Stimulated activated CD4-positive, alpha-beta T cell treated with anti-CD3 and anti-CD28 coated beads, Interleukin-1b, Interleukin-23, amount 100 ng/mL, for 48 hours (primary cell): ENCODE data around the gene PRPF18.

ENCODE experiments used
- DNase-seq: peaks from one replicate; pipeline ENCODE4 v3.0.0-alpha.2; 2020

The PRPF18 gene

GRCh38 chr10:13608246-13608853 lies 21.6 kb downstream of the PRPF18 start:
- DNase-seq, result no peak

GRCh38 chr10:13612654-13613373 lies 26.0 kb downstream of the PRPF18 start:
- DNase-seq, result no peak

GRCh38 chr10:13613519-13613918 lies 26.8 kb downstream of the PRPF18 start:
- no peak for DNase-seq

GRCh38 chr10:13614530-13615332 lies 28.0 kb downstream of the PRPF18 start:
- DNase-seq, result no peak

GRCh38 chr10:13615650-13616300 lies 29.0 kb downstream of the PRPF18 start:
- no peak for DNase-seq

- DNase-seq, result no peak
Measured at GRCh38 chr10:13617116-13617515, 30.4 kb downstream of the PRPF18 start.

- DNase-seq, result no peak
Measured at GRCh38 chr10:13621931-13622330, 35.2 kb downstream of the PRPF18 start.

GRCh38 chr10:13624630-13625029 lies 37.9 kb downstream of the PRPF18 start:
- no peak for DNase-seq

- DNase-seq, result no peak
Measured at GRCh38 chr10:13627459-13628310, 40.9 kb downstream of the PRPF18 start.

GRCh38 chr10:13628661-13629060 lies 41.9 kb downstream of the PRPF18 start:
- DNase-seq, result no peak

- DNase-seq, result no peak
Measured at GRCh38 chr10:13629116-13629515, 42.4 kb downstream of the PRPF18 start.

- DNase-seq, result no peak
Measured at GRCh38 chr10:13630231-13630630, 43.5 kb downstream of the PRPF18 start.

GRCh38 chr10:13631594-13631993 lies 44.8 kb downstream of the PRPF18 start:
- no peak for DNase-seq

- no peak for DNase-seq
Measured at GRCh38 chr10:13632440-13632839, 45.7 kb downstream of the PRPF18 start.

GRCh38 chr10:13632884-13633440 lies 46.2 kb downstream of the PRPF18 start:
- DNase-seq, result no peak

GRCh38 chr10:13633689-13634088 lies 46.9 kb downstream of the PRPF18 start:
- DNase-seq, result no peak

GRCh38 chr10:13634207-13634606 lies 47.4 kb downstream of the PRPF18 start:
- DNase-seq, result no peak

- DNase-seq, result no peak
Measured at GRCh38 chr10:13636776-13637175, 50.0 kb downstream of the PRPF18 start.

GRCh38 chr10:13637303-13637856 lies 50.6 kb downstream of the PRPF18 start:
- no peak for DNase-seq

GRCh38 chr10:13637894-13638293 lies 51.1 kb downstream of the PRPF18 start:
- no peak for DNase-seq

- DNase-seq, result no peak
Measured at GRCh38 chr10:13642293-13642692, 55.5 kb downstream of the PRPF18 start.

- no peak for DNase-seq
Measured at GRCh38 chr10:13643016-13643415, 56.3 kb downstream of the PRPF18 start.
